GM18909 (cell line): ENCODE measurements around the gene SP1.
"Not testable (repeated sequence)": the region's sequence is repeated elsewhere in the genome, so short reads cannot be mapped to it uniquely, and the experiment has no call there.

ENCODE experiments used
- ATAC-seq: cut with Tn5 transposase; IDR thresholded peaks from one replicate; pipeline ENCODE4 v1.9.1; 2021; ENCODE audit warnings: mild to moderate bottlenecking; ENCODE audit not compliant: unreplicated experiment, poor library complexity

SP1 gene

GRCh38 chr12:53441040-53441833 is 61.3 kb downstream of the SP1 start, which contains the start of gene PRR13:
TSS of gene PRR13 (plus strand) at chr12:53441734. CDS start at chr12:53442715, 981 bp downstream.
- peak; percentile 98 for ATAC-seq

GRCh38 chr12:53443955-53444354 is 64.0 kb downstream of the SP1 start:
- ATAC-seq, result no peak

DNA sequence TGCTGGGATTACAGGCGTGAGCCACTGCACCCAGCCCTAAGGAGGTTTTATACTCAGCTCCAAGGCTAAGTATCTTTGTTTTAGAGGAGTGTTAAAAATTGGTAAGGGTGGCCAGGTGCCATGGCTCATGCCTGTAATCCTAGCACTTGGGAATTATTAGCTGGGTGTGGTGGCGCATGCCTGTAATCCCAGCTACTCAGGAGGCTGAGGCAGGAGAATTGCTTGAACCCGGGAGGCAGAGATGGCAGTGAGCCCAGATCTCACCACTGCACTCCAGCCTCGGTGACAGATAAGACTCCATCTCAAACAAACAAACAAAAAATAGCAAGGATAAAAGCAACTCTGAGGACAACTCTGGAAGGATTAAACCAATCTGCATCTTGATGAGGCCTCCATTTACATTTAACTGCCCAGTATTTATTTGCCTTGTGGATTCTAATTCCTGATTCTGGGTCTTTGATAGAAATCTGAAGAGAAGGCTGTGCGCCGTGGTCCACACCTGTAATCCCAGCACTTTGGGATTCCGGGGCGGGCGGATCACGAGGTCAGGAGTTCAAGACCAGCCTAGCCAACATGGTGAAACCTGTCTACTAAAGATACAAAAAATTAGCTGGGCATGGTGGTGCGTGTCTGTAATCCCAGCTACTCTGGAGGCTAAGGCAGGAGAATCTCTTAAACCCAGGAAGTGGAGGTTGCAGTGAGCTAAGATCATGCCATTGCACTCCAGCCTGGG is 64.8 kb downstream of the SP1 start:
- not testable (repeated sequence) for ATAC-seq

- no peak for ATAC-seq
Measured at GRCh38 chr12:53450936-53451335, 71.0 kb downstream of the SP1 start.

DNA sequence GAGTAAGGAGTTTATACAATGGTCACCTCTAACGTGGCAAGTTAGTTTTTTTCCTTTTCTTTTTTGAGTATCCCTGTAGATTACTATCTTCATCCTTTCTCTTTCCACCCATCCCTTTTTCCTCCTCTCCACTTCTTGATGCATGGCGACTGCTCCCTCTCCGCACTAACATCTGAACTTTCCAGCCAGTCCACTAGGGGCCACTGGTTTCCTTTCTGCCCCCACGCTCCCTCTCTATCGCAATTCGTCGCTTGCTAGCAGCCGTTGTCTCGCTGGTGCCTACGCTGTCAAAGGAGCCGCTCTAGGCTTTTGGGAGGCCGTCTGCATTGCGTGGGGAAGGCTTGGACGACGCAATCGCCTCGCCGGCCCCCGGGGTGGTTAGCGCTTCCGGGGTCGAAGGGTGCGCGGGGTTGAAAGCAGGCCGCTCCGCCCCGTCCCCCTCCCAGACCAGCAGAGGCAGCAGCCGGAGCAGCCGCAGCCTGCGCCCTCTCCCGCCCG is 71.7 kb downstream of the SP1 start, which contains the start of gene PCBP2:
Gene PCBP2, plus strand, starts transcription at position 442 of the 498 bp plus-strand sequence. CDS start 2,699 bp downstream, outside the sequence.
- ATAC-seq, result peak; percentile 96

DNA sequence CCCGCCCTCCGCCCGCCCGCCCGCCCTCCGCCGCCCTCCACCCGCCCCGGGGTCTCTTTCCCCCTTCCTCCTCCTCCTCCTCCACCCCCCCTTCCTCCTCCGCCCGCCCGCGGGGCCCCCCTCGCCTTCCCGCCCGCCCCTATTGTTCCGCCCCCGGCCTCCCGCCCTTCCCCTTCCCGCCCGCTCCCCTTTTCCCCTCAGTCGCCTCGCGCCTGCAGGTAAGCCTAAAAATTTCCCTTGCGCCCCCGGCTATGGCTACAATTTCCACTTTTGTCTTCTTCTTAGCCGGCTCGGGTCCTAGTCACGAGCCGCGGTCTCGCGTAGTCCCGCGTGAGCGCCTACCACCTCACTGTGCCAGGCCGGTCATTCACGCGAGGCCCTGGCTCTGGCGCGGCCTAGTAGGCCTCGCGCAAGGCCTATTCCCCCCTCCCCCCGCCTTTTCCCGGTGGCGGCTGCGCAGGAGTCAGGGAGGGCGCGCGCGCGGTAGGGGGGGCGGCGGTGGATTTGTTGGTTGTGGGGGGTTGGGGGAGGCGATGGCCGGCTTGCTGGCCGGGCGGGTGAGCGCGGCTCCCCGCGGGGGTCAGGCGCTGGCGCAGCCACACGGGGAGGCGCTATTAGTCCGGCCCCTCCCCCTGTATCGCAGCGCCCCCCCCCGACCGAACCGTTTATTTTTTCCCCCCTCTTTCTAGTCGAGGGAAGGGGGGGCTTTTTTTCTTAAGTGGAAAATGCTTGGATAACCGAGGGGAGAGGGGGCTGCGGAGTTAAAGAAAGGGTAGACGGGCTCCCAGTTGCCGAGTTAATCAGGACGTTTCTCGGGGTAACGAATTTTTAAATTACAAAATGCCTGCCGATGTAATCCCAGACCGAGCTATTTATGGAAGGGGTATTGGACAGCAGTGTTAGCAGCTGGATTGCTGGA is 72.4 kb downstream of the SP1 start:
- peak; percentile 33 for ATAC-seq

DNA sequence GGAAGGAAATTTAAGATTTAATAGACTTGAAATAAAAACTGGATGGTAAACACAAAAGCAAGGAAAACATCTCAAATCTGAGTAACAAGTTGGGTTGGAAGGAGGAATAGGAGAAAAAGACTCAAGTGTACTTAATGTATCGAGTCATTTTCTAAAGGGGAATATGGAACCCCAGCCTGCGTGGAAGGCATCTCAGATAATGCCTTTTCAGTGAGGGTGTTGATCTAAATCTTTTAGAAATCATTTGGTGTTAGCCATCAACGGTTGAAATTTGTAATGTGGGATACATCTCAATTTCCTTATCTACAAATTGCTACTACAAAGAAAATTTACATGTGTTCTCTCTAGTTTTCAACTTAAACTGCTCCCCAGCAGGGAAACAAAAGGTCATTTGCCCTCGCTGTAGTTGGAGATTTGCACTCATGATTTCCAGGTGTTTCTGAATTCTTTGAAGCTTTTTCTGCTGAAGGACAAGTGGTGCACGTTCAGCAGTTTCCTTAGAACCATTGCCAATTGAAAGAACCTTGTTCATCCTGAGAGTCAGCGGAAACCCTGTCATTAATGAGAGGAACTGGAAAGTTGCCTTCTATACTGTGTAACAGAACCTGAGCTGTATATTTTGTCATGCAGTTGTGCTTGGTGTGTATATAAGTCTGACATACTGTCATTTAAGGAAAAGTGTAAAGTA is 74.1 kb downstream of the SP1 start:
- ATAC-seq, result no peak

- no peak for ATAC-seq
Measured at GRCh38 chr12:53454707-53455106, 74.7 kb downstream of the SP1 start.

- ATAC-seq, result no peak
Measured at GRCh38 chr12:53456654-53457366, 76.8 kb downstream of the SP1 start.

DNA sequence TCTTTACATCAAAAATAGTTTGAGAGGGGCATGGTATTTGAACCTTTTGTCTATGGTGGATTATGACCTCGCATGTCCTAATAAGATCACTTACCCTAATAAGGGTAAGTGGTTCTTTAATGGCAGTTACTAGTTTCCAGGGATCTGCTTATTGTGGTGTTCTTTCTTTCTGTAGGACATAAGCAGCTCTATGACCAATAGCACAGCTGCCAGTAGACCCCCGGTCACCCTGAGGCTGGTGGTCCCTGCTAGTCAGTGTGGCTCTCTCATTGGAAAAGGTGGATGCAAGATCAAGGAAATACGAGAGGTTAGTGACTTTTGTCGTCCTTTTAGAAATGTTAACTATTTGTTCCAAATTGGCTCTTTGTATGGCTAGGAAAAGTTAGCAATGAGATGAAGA is 79.1 kb downstream of the SP1 start:
- ATAC-seq, result no peak

- ATAC-seq, result no peak
Measured at GRCh38 chr12:53461059-53461458, 81.1 kb downstream of the SP1 start.

DNA sequence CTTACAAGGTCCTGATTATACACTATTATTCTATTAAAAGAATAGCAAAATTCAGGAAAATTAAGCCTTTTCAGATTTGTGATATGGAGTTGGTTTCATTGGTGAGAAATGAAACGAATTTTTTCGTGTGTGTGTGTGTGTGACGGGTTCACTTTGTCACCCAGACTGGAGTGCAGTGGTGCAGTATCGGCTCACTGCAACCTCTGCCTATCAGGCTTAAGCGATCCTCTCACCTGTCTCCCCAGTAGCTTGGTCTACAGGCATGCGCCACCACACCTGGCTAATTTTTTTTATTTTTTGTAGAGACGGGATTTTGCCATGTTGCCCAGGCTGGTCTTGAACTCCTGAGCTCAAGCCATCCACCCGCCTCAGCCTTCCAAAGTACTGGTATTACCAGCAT is 81.6 kb downstream of the SP1 start:
- no peak for ATAC-seq

DNA sequence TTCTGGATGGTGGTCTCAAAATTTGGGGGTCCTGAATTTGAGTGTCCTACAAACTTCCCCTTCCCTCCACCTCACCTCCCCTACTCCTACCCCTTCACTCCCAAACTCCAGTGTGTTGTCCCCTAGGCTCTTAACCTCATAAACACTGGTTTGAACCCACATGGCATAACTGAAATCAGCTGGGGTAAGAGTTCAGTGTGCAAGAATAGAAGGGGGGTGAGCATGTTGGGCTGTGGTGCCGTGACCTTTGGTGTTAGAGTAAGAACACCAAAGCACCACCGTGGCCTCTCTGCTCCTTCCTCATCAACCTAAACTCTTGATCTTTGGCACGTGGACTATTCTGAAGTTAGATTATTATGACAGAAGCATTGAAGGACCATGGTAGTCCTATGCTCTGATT is 83.0 kb downstream of the SP1 start:
- no peak for ATAC-seq

- ATAC-seq, result no peak
Measured at GRCh38 chr12:53463802-53464560, 84.0 kb downstream of the SP1 start.

GRCh38 chr12:53464685-53465418 is 84.9 kb downstream of the SP1 start:
- ATAC-seq, result no peak

- ATAC-seq, result no peak
Measured at GRCh38 chr12:53465679-53466078, 85.7 kb downstream of the SP1 start.
